HG03354 (cell line): Measurements from ENCODE around the gene C1orf159.
"Not testable (repeated sequence)": the region's sequence is repeated elsewhere in the genome, so short reads cannot be mapped to it uniquely, and the experiment has no call there.

ENCODE experiments used
- ATAC-seq: cut with Tn5 transposase; IDR thresholded peaks from one replicate; pipeline ENCODE4 v1.9.1; 2021; ENCODE audit warnings: mild to moderate bottlenecking; ENCODE audit not compliant: unreplicated experiment, poor library complexity, severe bottlenecking

Gene C1orf159

GRCh38 chr1:1084372-1085170 is 31.3 kb downstream of the C1orf159 start:
- ATAC-seq = no peak

GRCh38 chr1:1083416-1084371 is 32.2 kb downstream of the C1orf159 start:
- ATAC-seq = no peak

GRCh38 chr1:1082776-1083415 is 33.0 kb downstream of the C1orf159 start:
- no peak for ATAC-seq

GRCh38 chr1:1082239-1082775 is 33.6 kb downstream of the C1orf159 start:
- no peak for ATAC-seq

- ATAC-seq = no peak
Observed at GRCh38 chr1:1081311-1082238, 34.3 kb downstream of the C1orf159 start.

- ATAC-seq = no peak
Observed at GRCh38 chr1:1080951-1081310, 35.0 kb downstream of the C1orf159 start.

- ATAC-seq = no peak
Observed at GRCh38 chr1:1080122-1080757, 35.6 kb downstream of the C1orf159 start.

- no peak for ATAC-seq
Observed at GRCh38 chr1:1079408-1080121, 36.3 kb downstream of the C1orf159 start.

GRCh38 chr1:1077396-1077795 is 38.5 kb downstream of the C1orf159 start:
- not testable (repeated sequence) for ATAC-seq

- no peak for ATAC-seq
Observed at GRCh38 chr1:1075148-1075935, 40.5 kb downstream of the C1orf159 start.

- no peak for ATAC-seq
Observed at GRCh38 chr1:1074631-1075147, 41.2 kb downstream of the C1orf159 start.

- no peak for ATAC-seq
Observed at GRCh38 chr1:1073743-1074587, 41.9 kb downstream of the C1orf159 start, which contains the start of gene RNF223. TSS of gene RNF223 (minus strand) at chr1:1074306. CDS start at chr1:1072566, 1,740 bp downstream.

- no peak for ATAC-seq
Observed at GRCh38 chr1:1072849-1073742, 42.8 kb downstream of the C1orf159 start.

GRCh38 chr1:1072299-1072848 is 43.5 kb downstream of the C1orf159 start:
- no peak for ATAC-seq
